NCI-H1417 treated with DMSO at 0.1 percent for 48 hours (cell line): ENCODE measurements around the gene KIRREL3.

Source experiments
- DNase-seq: peaks from one replicate; lab custom pipeline; 2025; lab: John Stamatoyannopoulos, UW

KIRREL3 gene

DNA sequence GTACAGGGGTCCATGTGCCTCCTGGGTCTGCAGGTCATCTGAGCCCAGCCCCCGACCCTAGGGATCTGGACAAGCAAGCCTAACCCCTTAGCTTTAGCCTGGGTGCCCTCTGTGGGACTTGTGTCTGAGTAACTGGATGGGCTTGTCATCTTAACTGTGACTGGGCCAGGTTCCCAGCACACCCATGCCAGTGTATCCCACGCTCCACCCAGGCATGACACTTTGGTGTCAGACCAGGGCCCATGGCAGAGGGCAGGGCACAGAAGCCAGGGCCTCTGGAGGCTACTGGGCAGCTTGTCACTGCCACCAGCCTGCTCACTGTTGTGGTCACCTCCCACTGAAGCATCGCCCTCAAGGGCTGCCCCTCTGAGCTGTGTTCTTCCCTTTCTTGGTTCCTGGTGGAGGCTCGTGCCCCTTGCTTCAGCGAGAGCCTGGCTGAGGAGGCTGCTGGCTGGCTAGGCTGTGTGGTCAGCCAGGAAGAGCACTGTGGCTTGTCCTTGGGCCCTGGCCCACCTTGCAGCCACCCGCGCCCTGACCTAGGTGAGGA, 564.3 kb downstream of the KIRREL3 start:
- DNase-seq: no peak

DNA sequence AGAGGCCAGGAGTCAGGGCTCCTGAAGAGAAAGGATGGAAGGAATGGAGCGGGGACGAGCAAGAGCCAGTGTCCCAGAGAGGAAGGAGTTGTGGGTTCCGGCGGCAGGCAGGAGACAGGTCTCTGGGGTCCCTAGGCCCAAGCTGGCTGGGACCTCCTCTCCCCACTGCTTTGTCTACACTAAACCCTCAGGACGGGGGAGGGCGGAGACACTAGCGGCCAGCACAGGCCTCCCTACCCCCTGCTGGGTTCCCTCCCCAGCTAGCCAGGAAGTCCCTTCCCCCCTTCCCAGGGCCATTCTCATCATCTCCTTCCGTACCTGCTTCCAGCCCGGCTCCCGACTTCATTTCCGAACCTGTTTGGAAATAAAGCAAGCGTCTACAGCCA, 565.6 kb downstream of the KIRREL3 start:
- no peak for DNase-seq

GRCh38 chr11:126433989-126434949, 566.3 kb downstream of the KIRREL3 start:
- no peak for DNase-seq

- no peak for DNase-seq
Observed at GRCh38 chr11:126433244-126433846, 567.2 kb downstream of the KIRREL3 start.

DNA sequence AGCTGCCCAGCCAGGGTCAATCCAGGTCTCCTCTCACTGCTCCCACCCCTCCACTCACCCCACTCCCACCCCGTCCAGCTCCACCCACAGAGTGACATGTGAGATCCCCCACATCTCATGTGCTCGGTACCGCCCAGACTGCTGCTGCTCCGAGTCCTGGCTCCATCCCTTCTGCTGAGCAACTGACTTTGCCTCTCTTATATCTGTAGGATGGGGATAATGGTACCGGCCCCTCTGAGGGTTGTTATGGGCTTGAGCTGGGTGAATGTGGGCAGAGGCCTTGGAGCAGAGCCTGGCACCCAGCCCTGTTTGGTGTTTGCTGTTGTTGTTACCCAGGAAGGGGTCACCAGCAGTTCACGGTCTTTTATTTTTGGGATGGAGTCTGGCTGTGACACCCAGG, 568.0 kb downstream of the KIRREL3 start:
- DNase-seq: no peak

- DNase-seq: no peak
Observed at GRCh38 chr11:126432065-126432461, 568.5 kb downstream of the KIRREL3 start.

GRCh38 chr11:126431401-126432064, 569.0 kb downstream of the KIRREL3 start:
- no peak for DNase-seq

- DNase-seq: no peak
Observed at GRCh38 chr11:126430581-126431335, 569.8 kb downstream of the KIRREL3 start.

- DNase-seq: no peak
Observed at GRCh38 chr11:126426820-126427749, 573.5 kb downstream of the KIRREL3 start.

GRCh38 chr11:126426106-126426505, 574.5 kb downstream of the KIRREL3 start:
- DNase-seq: no peak

- no peak for DNase-seq
Observed at GRCh38 chr11:126424471-126425039, 576.0 kb downstream of the KIRREL3 start.

DNA sequence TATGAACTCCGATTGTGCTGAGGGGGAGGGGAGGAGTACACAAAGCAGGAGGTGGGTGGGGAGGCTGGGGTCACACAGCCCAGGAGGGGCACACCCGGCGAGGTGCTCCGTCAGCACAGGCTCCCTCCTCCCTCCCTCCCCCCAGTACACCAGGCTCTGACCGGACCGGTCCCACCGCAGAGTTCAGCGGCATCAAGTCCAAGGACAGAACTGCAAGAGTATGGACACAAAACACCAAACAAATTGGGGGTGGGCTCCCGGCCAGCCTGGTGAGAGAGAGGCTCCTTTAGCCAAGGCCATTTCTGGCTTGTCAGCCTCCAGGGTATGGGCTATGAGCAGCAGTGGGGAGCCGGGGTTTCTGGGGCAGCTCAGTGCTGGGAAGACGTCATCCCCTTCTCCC, 576.8 kb downstream of the KIRREL3 start:
- DNase-seq: no peak

GRCh38 chr11:126423154-126423553, 577.4 kb downstream of the KIRREL3 start:
- DNase-seq: no peak

DNA sequence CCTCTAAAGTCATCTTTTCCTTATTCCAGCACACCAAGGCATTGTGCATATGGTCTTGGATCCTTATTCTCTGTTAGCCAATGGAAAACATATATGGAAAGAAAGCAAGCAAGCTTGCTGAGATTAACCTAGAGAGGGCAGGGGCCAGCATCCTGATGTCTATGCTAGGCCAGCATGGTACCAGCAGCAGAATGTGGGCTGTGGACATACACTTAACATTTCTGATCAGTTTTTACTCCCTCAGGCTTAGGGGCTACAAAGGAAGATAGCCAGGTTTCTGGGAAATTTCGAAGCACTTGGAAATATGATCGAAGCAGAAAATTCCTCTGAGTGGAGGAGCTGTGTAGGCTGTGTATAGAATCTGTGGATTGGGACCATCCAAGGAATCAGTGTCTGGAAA, 578.1 kb downstream of the KIRREL3 start:
- DNase-seq: no peak

DNA sequence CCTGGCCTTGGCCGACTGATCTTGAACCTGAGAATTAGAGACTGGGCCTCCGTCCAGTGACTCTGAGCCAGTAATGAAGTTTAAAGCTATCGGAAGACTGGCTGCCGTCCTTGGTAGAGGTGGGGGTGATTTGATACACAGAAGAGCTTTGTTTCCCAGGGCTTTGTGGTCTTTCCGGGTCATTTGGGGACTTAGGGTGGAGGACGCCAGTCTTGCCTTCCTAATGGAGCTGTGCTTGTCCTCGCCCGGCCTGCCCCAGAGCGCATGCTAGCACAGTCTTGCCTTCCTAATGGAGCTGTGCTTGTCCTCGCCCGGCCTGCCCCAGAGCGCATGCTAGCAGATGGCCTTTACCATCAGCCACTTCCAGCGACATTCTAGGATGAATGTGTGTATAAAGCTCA, 579.3 kb downstream of the KIRREL3 start:
- no peak for DNase-seq

DNA sequence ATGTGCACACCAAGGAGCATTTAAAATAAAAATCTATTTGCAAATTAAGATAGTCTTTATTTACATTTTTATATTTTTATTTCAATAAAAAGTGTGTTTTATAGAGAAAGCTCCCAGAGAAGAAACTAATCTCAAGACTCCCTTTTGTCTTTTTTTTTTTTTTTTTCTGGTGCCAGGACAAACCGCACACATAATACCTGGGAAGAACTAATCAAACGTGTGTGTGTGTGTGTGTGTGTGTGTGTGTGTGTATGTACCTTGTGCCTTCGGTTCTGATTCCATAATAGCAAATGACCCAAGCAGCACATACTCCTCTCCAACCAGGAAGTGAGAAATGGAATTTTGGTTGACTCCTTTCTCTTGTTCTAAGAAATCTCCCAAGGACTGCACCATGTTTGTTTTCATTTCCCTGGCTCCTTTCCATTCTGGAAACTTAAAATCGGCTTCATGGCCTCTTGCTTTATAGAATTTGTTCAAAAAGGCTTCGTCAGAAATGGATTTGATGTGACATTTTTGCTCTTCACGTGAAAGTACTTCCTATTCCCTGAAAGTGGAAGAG, 579.8 kb downstream of the KIRREL3 start:
- no peak for DNase-seq

DNA sequence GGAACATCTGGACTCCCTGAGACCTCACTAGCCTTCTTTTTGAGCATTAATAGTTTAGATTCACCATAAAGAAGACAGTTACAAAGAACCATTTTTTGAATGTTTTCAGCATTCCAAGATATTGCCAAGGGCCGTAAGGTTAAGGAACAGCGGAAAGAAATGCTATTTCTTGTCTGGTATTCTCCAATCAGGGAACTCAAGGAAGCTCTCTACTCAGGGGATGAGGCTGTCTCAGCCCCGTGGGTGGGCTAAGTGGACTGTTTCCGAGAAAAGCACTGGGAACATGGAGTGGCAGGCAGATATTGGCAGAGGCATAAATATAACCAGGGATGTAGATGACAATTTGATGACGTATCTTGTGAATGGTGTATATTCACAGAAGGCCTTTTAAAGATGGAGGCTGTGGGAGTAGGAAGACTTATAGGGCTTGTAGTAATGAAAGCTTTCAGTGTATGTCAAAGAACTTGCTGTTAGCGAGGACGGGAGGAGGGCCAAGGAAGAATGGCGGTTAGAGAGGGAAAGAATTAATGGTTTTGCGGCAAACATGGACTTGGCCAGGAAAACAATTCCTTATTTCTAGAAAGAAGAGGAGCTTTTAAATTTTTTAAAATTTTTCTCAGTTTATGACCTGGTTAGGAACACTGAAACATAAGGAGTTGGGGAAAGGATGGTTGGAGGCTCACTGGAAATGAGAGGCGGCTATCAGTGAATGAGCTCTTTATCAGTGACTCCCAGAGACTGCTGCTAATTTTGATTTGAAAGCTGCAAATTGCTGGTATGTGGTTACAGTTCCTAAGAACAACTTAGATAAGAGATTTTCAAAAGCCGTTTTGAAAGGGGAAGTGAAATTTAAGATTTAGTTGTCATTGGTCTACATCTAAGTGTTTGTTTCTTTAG, 580.5 kb downstream of the KIRREL3 start:
- no peak for DNase-seq

GRCh38 chr11:126418887-126419286, 581.7 kb downstream of the KIRREL3 start:
- no peak for DNase-seq
